GM12874 (cell line): ENCODE measurements around the gene HTR2B.

Experiments used
- TF ChIP-seq, protein P1 (sequence below): IDR thresholded peaks from 2 replicates; pipeline ENCODE4 v1.5.1; 2011; ENCODE audit warnings: low read depth, mild to moderate bottlenecking, control low read depth, low read length, moderate library complexity; ENCODE audit not compliant: insufficient read depth

HTR2B gene

DNA sequence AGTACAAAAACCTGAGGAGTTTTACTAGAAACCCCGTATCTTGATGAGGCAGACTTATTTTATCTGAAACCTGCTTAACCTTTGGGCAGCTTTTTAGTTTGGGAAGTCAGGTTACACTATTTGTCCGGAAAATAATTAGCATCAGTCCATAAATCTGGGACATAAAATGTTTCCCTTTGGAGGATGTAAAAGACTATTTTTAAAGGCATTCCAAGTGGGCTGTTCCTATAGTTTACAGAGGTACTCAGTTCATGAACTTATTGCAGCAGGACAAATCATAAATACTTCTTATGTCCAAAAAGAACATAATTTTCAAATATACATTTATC is 6.3 kb downstream of the HTR2B start:
- TF ChIP-seq, protein P1, sequence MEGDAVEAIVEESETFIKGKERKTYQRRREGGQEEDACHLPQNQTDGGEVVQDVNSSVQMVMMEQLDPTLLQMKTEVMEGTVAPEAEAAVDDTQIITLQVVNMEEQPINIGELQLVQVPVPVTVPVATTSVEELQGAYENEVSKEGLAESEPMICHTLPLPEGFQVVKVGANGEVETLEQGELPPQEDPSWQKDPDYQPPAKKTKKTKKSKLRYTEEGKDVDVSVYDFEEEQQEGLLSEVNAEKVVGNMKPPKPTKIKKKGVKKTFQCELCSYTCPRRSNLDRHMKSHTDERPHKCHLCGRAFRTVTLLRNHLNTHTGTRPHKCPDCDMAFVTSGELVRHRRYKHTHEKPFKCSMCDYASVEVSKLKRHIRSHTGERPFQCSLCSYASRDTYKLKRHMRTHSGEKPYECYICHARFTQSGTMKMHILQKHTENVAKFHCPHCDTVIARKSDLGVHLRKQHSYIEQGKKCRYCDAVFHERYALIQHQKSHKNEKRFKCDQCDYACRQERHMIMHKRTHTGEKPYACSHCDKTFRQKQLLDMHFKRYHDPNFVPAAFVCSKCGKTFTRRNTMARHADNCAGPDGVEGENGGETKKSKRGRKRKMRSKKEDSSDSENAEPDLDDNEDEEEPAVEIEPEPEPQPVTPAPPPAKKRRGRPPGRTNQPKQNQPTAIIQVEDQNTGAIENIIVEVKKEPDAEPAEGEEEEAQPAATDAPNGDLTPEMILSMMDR: no peak

DNA sequence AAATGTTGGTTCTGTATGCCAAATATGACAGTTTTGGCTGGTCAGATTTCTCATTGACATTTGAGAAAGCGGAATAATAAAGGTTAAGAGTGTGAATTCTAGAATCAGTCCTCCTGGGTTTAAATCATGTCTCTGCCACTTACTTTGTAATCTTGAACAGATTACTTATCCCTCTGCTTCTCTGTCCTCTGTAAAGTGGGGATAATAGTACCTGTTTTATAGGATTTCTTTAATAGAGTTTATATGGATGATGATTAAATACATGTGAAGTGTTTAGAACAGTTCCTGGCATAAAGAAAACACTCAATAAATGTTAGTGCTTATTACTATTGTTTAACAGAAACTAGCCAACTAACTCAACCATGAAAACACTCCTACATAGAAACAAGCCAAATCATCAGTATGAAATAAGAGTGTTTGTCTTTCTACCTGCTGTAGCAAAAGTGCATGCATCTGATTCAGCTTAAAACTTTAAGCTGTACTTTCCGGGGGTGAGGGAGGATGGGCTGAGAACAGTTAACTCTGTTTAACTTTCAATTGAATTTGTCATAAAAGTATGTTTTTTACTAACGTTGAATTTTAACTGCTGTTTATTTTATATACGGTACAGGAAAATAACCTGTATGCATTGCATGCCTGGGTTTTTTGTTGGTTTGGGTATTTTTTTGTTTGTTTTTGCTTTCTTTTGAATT is 6.8 kb downstream of the HTR2B start:
- TF ChIP-seq, protein P1: no peak

DNA sequence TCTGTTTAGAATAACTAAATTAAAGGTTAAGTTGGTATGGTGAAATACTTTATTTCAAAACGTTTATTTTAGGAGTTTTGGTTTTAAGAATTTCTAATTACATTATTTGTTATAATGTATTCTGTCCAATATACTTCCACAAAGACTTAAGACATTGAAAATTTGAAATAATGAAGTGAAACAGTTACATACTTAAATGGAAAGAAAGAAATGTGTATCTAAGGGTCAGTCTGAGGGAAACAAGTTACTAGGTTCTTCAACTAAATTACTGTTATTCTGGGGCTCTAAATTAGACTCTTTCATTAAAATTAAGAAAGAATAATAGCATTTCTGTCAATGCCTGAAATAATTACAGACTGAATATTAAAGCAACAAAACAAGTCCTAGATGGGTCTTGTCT is 7.7 kb downstream of the HTR2B start:
- TF ChIP-seq, protein P1: no peak

DNA sequence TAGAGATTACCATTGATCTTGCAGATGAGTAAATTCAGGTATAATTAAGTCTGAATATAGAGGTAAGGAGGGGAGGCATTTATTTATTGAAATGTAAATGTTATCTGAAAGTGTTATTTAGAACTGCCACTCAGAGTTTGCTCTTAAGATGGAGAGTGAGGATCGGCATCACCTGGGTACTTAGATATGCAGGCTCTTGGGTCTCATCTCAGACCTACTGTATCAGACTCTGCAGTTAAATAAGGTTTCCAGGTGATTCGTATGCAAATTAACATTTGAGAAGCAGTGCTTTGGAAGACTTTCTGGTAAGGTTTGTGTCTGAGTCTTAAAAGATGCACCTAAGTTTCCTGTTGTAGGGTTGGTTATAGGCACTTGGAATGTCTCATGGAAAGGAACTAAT is 9.2 kb downstream of the HTR2B start:
- TF ChIP-seq, protein P1: no peak

DNA sequence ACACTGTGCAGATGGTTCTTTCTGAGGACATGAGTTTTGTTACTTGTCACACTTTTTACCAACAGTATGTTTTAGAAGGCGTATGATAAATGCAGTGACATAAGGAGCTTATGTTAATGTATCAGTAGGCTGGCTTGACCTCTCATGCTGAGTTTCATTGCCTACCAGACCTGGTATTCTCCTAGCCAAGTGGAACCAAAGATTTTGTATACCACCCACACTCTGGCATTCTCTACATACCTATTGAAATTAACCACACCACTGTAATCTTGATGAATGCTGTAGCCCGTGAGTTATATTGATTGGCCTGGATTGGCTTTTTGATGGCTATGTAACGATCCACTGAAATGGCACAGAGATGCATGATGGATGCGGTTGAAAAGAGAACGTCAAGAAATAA is 11.4 kb downstream of the HTR2B start:
- TF ChIP-seq, protein P1: no peak

DNA sequence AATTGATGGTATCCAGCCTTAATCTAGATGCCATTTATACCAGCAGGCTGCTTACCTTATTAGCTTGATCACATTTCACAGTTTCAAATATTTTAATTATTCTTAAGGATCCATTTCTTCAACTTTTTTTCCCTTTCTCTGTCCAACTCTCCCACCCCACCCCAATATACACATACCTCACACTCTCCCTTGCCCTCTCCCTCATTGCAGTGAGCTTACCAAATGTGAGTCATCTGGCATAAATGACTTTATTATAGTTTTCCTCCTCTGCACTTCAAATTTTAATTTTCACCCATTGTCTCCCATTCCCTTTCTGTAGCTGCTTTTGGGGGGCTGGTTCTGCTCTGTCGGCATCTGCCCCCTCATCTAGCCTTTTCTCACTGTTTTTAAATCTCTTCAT is 12.9 kb downstream of the HTR2B start:
- TF ChIP-seq, protein P1: no peak

- TF ChIP-seq, protein P1: no peak
These were observed 14.3 kb downstream of the HTR2B start for GRCh38 chr2:231110551-231110950.
